SW 1271 (cell line): ENCODE measurements around the gene KIZ.

ENCODE experiments used
- DNase-seq, 2 experiments: peaks; one replicate each; lab custom pipeline; 2025; lab: John Stamatoyannopoulos, UW

The KIZ gene

GRCh38 chr20:21265261-21266190 is 139.6 kb downstream of the KIZ start:
- DNase-seq: no peak

GRCh38 chr20:21266191-21266536 is 140.3 kb downstream of the KIZ start:
- DNase-seq: no peak

- DNase-seq: no peak
Measured at GRCh38 chr20:21269772-21270171, 143.9 kb downstream of the KIZ start.

GRCh38 chr20:21270806-21271205 is 144.9 kb downstream of the KIZ start:
- no peak for DNase-seq

GRCh38 chr20:21272279-21272678 is 146.4 kb downstream of the KIZ start:
- DNase-seq: no peak

GRCh38 chr20:21272679-21273078 is 146.8 kb downstream of the KIZ start:
- DNase-seq: no peak

- DNase-seq: no peak
Measured at GRCh38 chr20:21273755-21274386, 148.0 kb downstream of the KIZ start.

GRCh38 chr20:21278829-21279228 is 152.9 kb downstream of the KIZ start:
- DNase-seq: no peak

GRCh38 chr20:21279706-21280521 is 154.0 kb downstream of the KIZ start:
- no peak for DNase-seq

GRCh38 chr20:21280522-21281016 is 154.7 kb downstream of the KIZ start:
- no peak for DNase-seq

GRCh38 chr20:21286775-21287174 is 160.9 kb downstream of the KIZ start:
- no peak for DNase-seq

- DNase-seq: no peak
Measured at GRCh38 chr20:21288587-21289370, 162.9 kb downstream of the KIZ start.

GRCh38 chr20:21289651-21290050 is 163.8 kb downstream of the KIZ start:
- DNase-seq: no peak

GRCh38 chr20:21291026-21291425 is 165.1 kb downstream of the KIZ start:
- no peak for DNase-seq

- no peak for DNase-seq
Measured at GRCh38 chr20:21294755-21295154, 168.9 kb downstream of the KIZ start.
